RWPE1 (cell line): Measurements from ENCODE around the gene CPS1.

Experiments used
- CTCF ChIA-PET: fragments of 350-600 bp; sonication (Branson Sonifier 250); formaldehyde crosslinking; extraction: SDS; loops from one replicate; lab custom pipeline; 2021; lab: Yijun Ruan, JAX
- POLR2A ChIA-PET: fragments of 400-600 bp; formaldehyde crosslinking; extraction: SDS; loops from one replicate; lab custom pipeline; 2020; ENCODE audit warnings: antibody characterized with exemption; ENCODE audit not compliant: low non-redundant PET; lab: Yijun Ruan, JAX
- DNase-seq: peaks from one replicate; pipeline ENCODE4 v3.0.0; 2012; ENCODE audit warnings: low spot score
- H3K27ac ChIP-seq: fragments of 450-650 bp; 2 replicates; pipeline ENCODE4 v1.5.1; 2017
- TF ChIP-seq, protein P1 (sequence below): fragments of 450-650 bp; conservative IDR thresholded peaks from 2 replicates; pipeline ENCODE4 v1.5.1; 2017; ENCODE audit warnings: low read depth, mild to moderate bottlenecking

CPS1 gene

DNA sequence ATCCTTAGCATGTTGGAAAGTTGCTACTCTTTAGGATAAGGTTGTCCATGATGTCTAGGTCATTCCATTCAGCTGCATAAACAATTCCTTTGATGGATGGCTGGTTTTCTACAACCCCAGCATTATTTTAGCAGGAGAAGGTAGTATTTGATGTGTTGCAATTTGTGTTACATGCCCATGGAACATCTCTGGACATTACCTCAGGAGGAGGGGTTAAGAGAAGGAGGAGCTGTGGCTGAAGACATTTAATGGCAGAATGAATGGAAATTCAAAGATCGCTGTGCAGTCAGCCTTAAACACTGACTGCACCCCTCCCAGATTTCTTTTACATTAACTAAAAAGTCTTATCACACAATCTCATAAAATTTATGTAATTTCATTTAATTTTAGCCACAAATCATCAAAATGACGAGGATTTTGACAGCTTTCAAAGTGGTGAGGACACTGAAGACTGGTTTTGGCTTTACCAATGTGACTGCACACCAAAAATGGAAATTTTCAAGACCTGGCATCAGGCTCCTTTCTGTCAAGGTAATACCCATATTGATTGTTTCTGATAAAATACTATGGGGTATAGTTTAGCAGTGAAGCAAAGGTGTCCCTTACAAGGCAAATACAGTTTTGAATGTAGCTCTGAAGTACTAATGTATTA lies at the start of gene CPS1:
CPS1 (plus strand) TSS at position 271 of the 652 bp plus-strand sequence; CDS start at position 406, 135 bp downstream.
- TF ChIP-seq, protein P1, sequence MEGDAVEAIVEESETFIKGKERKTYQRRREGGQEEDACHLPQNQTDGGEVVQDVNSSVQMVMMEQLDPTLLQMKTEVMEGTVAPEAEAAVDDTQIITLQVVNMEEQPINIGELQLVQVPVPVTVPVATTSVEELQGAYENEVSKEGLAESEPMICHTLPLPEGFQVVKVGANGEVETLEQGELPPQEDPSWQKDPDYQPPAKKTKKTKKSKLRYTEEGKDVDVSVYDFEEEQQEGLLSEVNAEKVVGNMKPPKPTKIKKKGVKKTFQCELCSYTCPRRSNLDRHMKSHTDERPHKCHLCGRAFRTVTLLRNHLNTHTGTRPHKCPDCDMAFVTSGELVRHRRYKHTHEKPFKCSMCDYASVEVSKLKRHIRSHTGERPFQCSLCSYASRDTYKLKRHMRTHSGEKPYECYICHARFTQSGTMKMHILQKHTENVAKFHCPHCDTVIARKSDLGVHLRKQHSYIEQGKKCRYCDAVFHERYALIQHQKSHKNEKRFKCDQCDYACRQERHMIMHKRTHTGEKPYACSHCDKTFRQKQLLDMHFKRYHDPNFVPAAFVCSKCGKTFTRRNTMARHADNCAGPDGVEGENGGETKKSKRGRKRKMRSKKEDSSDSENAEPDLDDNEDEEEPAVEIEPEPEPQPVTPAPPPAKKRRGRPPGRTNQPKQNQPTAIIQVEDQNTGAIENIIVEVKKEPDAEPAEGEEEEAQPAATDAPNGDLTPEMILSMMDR = no peak
- CTCF ChIA-PET = no interaction called here
- POLR2A ChIA-PET = no interaction called here

DNA sequence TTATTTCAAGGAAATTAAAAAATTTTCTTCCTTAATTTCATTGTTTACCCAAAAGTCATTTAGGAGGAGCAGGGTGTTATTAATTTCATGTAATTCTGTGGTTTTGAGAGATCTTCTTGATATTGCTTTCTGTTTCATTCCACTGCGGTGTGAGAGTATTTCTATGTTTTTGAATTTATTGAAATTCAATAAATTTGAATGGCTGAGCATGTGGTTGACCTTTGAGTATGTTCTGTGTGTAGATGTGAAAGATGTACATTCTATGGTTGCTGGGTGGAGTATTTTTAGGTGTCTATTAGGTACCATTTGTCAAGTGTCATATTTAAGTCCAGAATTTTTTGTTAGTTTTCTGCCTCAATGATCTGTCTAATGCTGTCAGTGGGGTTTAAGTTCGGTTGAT lies 40.5 kb upstream of the CPS1 start:
- no peak overlapping the region for H3K27ac ChIP-seq
- no peak for DNase-seq
- TF ChIP-seq, protein P1 = no peak
- ChIA-PET CTCF (no interaction called here), POLR2A (no interaction called here)

More for the DNA sequence above, at the start of gene CPS1:
- DNase-seq = no peak
- H3K27ac ChIP-seq = no peak within 1 kb of the TSS

DNA sequence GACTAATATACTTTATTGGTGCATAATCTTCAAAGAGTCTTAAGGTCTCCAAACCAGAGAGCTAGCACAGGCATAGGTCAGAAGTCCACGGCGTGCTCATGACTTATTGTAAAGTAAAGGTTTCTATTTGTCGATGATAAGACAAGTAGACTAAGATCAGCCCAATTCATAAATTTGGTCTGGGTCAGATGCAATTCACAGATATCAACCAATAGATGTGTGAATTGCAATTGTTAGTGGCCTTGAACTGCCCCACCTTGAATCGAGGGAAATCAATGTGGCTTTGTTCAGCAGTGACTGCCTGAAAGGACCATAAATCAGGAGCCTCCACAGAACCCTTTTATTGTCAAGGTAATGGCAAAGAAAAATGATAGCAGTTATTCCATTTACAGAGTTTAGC lies 39.1 kb upstream of the CPS1 start:
- ChIA-PET POLR2A (no interaction called here), CTCF (no interaction called here)
- TF ChIP-seq, protein P1 = no peak
- H3K27ac ChIP-seq = no peak overlapping the region
- no peak for DNase-seq

DNA sequence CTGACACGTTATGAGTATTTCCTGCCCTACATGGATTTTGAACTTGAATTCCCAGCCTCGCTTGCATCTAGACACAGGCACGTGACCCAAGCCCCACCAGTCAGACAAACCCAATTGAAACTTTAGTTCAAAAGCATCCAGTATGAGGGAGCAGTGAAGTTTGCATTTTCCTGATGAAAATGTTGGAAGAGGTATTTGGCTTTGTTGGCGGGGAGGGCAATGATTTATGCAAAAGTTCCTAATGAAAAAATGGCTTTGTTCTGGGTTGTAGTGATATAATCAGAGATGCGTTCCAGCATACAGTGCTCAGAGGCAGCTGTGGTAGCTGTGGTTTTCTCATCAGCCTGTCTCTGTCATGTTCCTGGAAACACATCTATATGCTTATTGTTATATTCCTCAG lies 36.8 kb upstream of the CPS1 start:
- no peak for DNase-seq
- CTCF ChIA-PET = no interaction called here
- POLR2A ChIA-PET = no interaction called here
- TF ChIP-seq, protein P1 = no peak
- no peak overlapping the region for H3K27ac ChIP-seq

DNA sequence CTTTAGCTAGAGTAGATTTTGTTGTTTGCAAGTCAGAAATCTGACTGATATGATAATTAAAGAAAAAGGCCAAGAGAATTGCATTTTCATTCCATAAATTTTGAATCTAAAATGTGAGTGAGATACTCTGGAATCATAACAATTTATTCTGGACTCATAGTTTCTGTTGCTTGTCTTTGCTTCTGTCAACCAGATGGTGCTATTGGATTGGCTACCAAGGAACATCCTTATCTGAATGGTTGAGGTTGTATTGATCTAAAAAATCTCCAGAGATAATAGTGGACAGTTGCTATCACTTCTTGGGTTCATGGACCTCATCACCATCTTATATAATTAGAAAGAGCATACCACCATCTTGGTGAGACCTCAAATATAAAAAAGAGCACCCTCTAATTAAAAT lies 34.0 kb upstream of the CPS1 start:
- no peak overlapping the region for H3K27ac ChIP-seq
- ChIA-PET CTCF (interaction anchor here (0.7 kb wide), 1 partner anchor 16 kb away, joined by 3 read pairs; no protein-coding TSS in a partner anchor), POLR2A (no interaction called here)
- TF ChIP-seq, protein P1 = no peak
- no peak for DNase-seq

DNA sequence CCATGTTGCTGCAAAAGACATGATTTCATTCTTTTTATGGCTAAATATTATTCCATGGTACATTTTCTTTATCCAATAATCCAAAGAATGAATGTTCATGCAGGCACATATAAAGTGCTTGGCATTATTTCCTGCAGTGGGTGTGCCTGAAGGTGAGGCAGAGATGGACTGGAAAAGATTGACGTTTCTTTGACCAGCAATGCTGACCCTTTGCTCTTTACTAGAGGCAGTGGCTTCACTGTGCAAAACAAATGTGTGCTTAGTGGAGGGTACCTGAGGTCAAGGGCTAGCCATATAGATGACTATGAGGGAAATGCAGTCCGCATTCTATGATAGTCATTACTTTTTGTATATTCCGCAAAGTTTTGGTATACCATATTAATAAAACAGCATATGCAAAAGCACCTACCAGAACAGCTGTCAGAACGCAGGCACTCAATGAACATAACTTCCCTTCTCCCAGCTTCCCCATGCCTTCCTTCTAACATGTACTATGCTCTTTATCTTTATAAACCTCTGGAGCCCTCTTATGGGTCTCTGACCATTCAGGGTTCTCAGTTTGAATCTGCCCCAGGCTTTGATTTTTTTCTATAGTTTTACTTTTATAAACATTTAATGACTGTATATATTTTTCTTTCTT lies 32.6 kb upstream of the CPS1 start:
- CTCF ChIA-PET = interaction anchor here (0.6 kb wide), 1 partner anchor 20 kb away, joined by 3 read pairs; no protein-coding TSS in a partner anchor

More for the DNA sequence above, 32.6 kb upstream of the CPS1 start:
- DNase-seq = no peak
- POLR2A ChIA-PET = no interaction called here
- TF ChIP-seq, protein P1 = no peak
- no peak overlapping the region for H3K27ac ChIP-seq
